BE2C (cell line): ENCODE data around the gene OR2T35.
"Not testable (repeated sequence)": the region's sequence is repeated elsewhere in the genome, so short reads cannot be mapped to it uniquely, and the experiment has no call there.

ENCODE experiments used
- DNase-seq: peaks from one replicate; pipeline ENCODE4 v3.0.0-alpha.2; 2020
- H3K27me3 ChIP-seq: fragments of 250-450 bp; sonication (Bioruptor Pico); 2 replicates; pipeline ENCODE4 v1.5.1; 2020; ENCODE audit warnings: mild to moderate bottlenecking
- H3K36me3 ChIP-seq: fragments of 250-450 bp; sonication (Bioruptor Pico); 2 replicates; pipeline ENCODE4 v1.5.1; 2020; ENCODE audit warnings: mild to moderate bottlenecking
- H3K4me1 ChIP-seq: fragments of 250-450 bp; sonication (Bioruptor Pico); 2 replicates; pipeline ENCODE4 v1.5.1; 2020
- H3K4me3 ChIP-seq: 2 replicates; pipeline ENCODE4 v1.5.1; 2011; ENCODE audit warnings: low read depth, low read length
- H3K9me3 ChIP-seq: fragments of 250-450 bp; sonication (Bioruptor Pico); 2 replicates; pipeline ENCODE4 v1.5.1; 2020
- TF ChIP-seq, protein P1 (sequence below): IDR thresholded peaks from 2 replicates; pipeline ENCODE4 v1.5.1; 2012; ENCODE audit warnings: mild to moderate bottlenecking, low read depth, low read length

The OR2T35 gene

GRCh38 chr1:248648770-248649536 is 3.9 kb upstream of the OR2T35 start:
- H3K4me3 ChIP-seq, DNase-seq, H3K4me1 ChIP-seq, H3K36me3 ChIP-seq, H3K9me3 ChIP-seq, H3K27me3 ChIP-seq: not testable (repeated sequence)

DNA sequence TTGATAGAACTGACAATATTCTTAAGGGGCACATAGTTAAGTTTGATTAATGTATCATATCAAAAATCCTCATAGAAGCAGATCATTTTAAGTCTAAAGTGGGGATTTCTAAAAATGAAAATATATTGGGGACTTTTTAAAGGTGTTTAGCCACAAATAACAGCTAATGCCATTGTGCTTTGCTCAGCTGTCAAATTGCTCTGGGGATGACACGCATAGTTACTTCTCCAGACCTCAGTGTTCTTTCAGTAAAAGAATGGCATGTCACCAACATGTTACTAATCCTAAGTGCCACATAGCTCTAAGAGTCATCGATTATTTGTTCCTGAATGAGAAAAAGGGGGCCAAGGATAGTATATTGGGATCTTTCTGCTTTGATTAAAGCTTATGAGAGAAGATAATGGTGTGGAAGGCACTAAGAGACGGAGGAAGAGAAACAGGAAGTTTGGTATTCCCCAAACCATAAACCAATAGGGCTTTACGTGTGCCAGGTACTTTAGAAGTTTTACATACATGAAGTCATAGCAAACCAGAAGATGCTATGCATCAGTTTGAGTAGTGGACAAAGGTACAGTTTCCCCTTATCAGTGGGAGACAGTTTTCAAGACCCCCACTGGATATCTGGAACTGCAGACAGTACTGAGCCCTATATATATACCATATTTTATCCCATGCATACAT is 2.0 kb downstream of the OR2T35 start:
- not testable (repeated sequence) for DNase-seq, H3K36me3 ChIP-seq, H3K9me3 ChIP-seq, H3K27me3 ChIP-seq, H3K4me1 ChIP-seq, H3K4me3 ChIP-seq

DNA sequence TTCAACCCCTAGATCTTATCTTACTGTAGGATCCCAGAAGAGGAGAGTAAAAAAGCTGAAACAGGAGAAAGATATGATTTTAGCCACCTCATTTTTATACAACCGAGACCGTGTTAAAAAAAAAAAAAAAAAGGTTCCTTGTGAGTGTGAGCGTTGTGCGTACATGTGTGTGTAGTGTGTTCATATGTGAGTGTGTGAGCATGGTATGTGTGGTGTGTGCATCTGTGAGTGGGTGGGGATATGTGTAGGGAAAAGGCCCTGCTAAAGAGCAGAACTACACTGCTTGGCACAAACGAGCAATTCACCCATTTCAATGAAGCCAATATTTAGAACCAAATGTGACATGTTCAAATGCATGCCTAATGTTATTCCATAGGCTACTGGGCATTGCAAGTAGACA is 3.5 kb downstream of the OR2T35 start:
- H3K4me1 ChIP-seq, H3K27me3 ChIP-seq, H3K4me3 ChIP-seq, H3K9me3 ChIP-seq, H3K36me3 ChIP-seq, DNase-seq: not testable (repeated sequence)

DNA sequence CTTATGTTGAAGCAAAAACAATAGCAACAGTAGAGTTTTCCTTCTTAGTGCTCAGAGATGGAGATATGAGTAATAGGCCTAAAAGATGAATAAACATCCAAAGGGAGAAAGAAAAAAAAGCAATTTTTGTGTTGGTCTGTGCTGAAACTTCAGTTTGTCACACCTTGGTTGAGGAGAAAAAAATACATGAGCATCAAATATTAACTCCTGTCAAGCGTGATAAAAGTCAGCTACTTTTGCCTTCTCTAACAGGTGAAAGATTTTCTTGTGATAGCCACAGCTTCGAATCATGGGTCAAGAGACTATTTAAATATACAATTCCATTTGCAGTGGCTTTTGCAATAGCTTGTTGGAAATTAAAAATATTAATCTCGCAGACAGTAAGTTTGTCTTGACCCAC is 4.2 kb downstream of the OR2T35 start:
- not testable (repeated sequence) for H3K36me3 ChIP-seq, H3K9me3 ChIP-seq, H3K4me3 ChIP-seq, H3K4me1 ChIP-seq, H3K27me3 ChIP-seq, DNase-seq

DNA sequence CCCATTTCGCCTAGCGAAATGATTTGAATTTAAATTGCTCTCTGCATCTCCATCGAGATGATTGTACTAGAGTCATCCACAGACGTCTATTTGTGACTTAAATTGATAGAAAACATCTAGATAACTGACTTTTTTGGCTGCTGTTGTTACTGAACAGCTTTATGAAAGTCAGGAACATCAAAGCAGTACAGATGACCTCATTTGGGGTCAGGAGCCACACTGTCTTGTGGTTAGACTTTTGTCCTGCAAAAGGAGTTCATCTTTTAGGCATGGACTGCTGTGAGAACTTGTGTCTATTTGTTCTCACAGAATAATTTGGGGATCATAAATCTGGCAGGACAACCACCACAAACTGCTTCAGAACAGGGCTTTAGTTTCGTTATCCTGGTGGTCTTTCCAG is 5.4 kb downstream of the OR2T35 start:
- H3K4me1 ChIP-seq, H3K4me3 ChIP-seq, DNase-seq, H3K27me3 ChIP-seq, H3K36me3 ChIP-seq, H3K9me3 ChIP-seq: not testable (repeated sequence)

DNA sequence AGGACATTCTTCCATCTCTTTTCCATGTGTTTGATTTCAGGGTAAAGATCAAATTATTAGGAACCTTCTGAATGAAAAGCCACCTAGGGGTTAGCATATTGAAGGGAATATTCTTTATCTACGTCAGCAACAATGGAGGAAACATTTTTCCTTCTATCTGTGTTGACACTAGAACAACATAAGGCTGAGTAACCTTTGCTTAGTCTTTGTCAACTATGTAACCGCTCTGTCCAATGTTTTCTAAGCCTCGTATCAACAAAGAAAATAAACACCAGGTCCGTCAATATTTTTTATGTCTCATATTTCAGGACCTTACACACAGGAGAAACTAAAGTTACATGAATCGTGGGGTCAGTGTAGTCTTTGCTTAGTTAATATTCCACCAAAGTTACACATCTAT is 8.5 kb downstream of the OR2T35 start:
- H3K36me3 ChIP-seq, H3K9me3 ChIP-seq, H3K4me1 ChIP-seq, H3K27me3 ChIP-seq, DNase-seq, H3K4me3 ChIP-seq: not testable (repeated sequence)

GRCh38 chr1:248634991-248635390 is 10.1 kb downstream of the OR2T35 start, which contains the start of gene OR2T11:
Gene OR2T11 (minus strand): TSS chr1:248635091. CDS start chr1:248627128, 7,963 bp downstream.
- DNase-seq, H3K9me3 ChIP-seq, H3K4me3 ChIP-seq, H3K36me3 ChIP-seq, H3K27me3 ChIP-seq, H3K4me1 ChIP-seq: not testable (repeated sequence)

- H3K4me1 ChIP-seq = no peaks in the 10 kb centered on the region
- H3K9me3 ChIP-seq = no peaks in the 10 kb centered on the region
- DNase-seq = no peak
- H3K4me3 ChIP-seq = no peak overlapping the region
- H3K27me3 ChIP-seq = no peaks in the 10 kb centered on the region; the same call in 1 of the 2 replicates
- no peaks in the 10 kb centered on the region for H3K36me3 ChIP-seq
- TF ChIP-seq, protein P1, sequence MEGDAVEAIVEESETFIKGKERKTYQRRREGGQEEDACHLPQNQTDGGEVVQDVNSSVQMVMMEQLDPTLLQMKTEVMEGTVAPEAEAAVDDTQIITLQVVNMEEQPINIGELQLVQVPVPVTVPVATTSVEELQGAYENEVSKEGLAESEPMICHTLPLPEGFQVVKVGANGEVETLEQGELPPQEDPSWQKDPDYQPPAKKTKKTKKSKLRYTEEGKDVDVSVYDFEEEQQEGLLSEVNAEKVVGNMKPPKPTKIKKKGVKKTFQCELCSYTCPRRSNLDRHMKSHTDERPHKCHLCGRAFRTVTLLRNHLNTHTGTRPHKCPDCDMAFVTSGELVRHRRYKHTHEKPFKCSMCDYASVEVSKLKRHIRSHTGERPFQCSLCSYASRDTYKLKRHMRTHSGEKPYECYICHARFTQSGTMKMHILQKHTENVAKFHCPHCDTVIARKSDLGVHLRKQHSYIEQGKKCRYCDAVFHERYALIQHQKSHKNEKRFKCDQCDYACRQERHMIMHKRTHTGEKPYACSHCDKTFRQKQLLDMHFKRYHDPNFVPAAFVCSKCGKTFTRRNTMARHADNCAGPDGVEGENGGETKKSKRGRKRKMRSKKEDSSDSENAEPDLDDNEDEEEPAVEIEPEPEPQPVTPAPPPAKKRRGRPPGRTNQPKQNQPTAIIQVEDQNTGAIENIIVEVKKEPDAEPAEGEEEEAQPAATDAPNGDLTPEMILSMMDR = no peak
Measured at GRCh38 chr1:248631354-248632008, 13.6 kb downstream of the OR2T35 start.

GRCh38 chr1:248630551-248630950 is 14.5 kb downstream of the OR2T35 start:
- Histone ChIP-seq H3K4me1 (no peaks in the 10 kb centered on the region), H3K27me3 (no peaks in the 10 kb centered on the region; the same call in 1 of the 2 replicates), H3K36me3 (no peaks in the 10 kb centered on the region), H3K9me3 (no peaks in the 10 kb centered on the region), H3K4me3 (no peak overlapping the region)
- TF ChIP-seq, protein P1 = no peak
- DNase-seq = no peak
